Body of pancreas (tissue), 4 donors: ENCODE results near the gene PSG11. TPM values are rescaled to one million over a fixed set of nuclear protein-coding genes. Genes with fewer than 3 reads are reported as not detected.

Experiments
- ATAC-seq: fragments of 150-250 bp; one replicate; pipeline ENCODE4 v1.9.1; 2016
- DNase-seq, 4 donors: peaks; one replicate each; pipeline ENCODE4 v3.0.0-alpha.2; 2019
- H3K27ac ChIP-seq, 4 donors: fragments of 200-600 bp; sonication (generic); 1 replicate in 3 of 4; 2 replicates in 1 of 4; pipeline versions ENCODE4 v1.5.1 to v1.6.1; 2016 to 2019; ENCODE audit warnings: mild to moderate bottlenecking in 1 of 4, mixed read lengths in 1 of 4, moderate library complexity in 1 of 4
- H3K27me3 ChIP-seq, 2 donors: fragments of 200-600 bp; sonication (generic); one replicate each; pipeline ENCODE4 v1.6.0; 2016; ENCODE audit warnings: mild to moderate bottlenecking in 1 of 2
- H3K36me3 ChIP-seq, 2 donors: fragments of 200-600 bp; sonication (generic); replicated peaks in 1 of 2; 2 replicates each; pipeline ENCODE4 v1.5.1; 2016; ENCODE audit warnings: low read depth in 2 of 2; ENCODE audit not compliant: insufficient read depth in 1 of 2
- H3K4me1 ChIP-seq: fragments of 200-600 bp; sonication (generic); one replicate; pipeline ENCODE4 v1.6.0; 2016
- H3K4me3 ChIP-seq, 2 donors: fragments of 200-600 bp; sonication (generic); 1 replicate in 1 of 2; 2 replicates in 1 of 2; pipeline ENCODE4 v1.5.1; 2016 to 2019
- H3K9me3 ChIP-seq, 3 donors: fragments of 200-600 bp; sonication (generic); 1 replicate in 2 of 3; 2 replicates in 1 of 3; pipeline ENCODE4 v1.5.1; 2016
- CTCF ChIP-seq, 7 experiments: fragments of 450-650 bp in 4 of 7; fragments of 200-600 bp in 3 of 7; sonication (generic) in 3 of 7; IDR thresholded peaks; one replicate each; pipeline ENCODE4 v1.5.1; 2016 to 2019; ENCODE audit warnings: antibody characterized with exemption in 7 of 7
- POLR2A ChIP-seq, 3 donors: fragments of 450-650 bp; IDR thresholded peaks; one replicate each; pipeline ENCODE4 v1.6.1; 2016; ENCODE audit warnings: antibody characterized with exemption in 3 of 3, mild to moderate bottlenecking in 2 of 3
- WGBS, 2 donors: methylation state at CpG; one replicate each; pipeline ENCODE4 v1.1.5; 2017; 5-methylcytosine and 5-hydroxymethylcytosine counted together
- intact Hi-C: fragments of 100-400 bp; cut with DNase I; formaldehyde crosslinking; loops from one replicate; pipeline ENCODE4 v1.15.1; 2023
- total RNA-seq, 2 donors: library from RNA; depleted of rRNA; stranded (reverse); fragments of >200 nt; gene quantifications; one replicate each; pipeline ENCODE4 v1.1.0, GENCODE V29; 2016

Gene PSG11
- total RNA-seq, 2 donors from 2014 or later = not detected

- Histone ChIP-seq H3K27ac (no peak overlapping the region), H3K4me3 (no peak overlapping the region), H3K27me3 (no peaks in the 10 kb centered on the region), H3K36me3 (no peaks in the 10 kb centered on the region), H3K9me3 (no peaks in the 10 kb centered on the region), H3K4me1 (no peaks in the 10 kb centered on the region)
- no peak for TF ChIP-seq POLR2A (IDR thresholded peaks at IDR 0.05)
- TF ChIP-seq CTCF (IDR thresholded peaks at IDR 0.05) = no peak
- intact Hi-C loops = no loop called here
- no peak for ATAC-seq
- no peak for DNase-seq
- WGBS, 2 donors = 63 to 69% methylated on average over 2 of the region's 2 CpGs
Measured at GRCh38 chr19:42965176-42965575, 61.1 kb downstream of the PSG11 start.

- no peak overlapping the region for H3K4me3 ChIP-seq
- no peaks in the 10 kb centered on the region for H3K4me1 ChIP-seq
- ATAC-seq (no peak), DNase-seq (no peak)
- H3K27me3 ChIP-seq = no peaks in the 10 kb centered on the region
- H3K9me3 ChIP-seq = no peaks in the 10 kb centered on the region
- H3K36me3 ChIP-seq = no peaks in the 10 kb centered on the region
- 65 to 70% methylated on average over 6 of the region's 6 CpGs for WGBS, 2 donors
- H3K27ac ChIP-seq = no peak overlapping the region
- TF ChIP-seq CTCF (IDR thresholded peaks at IDR 0.05) (no peak), POLR2A (IDR thresholded peaks at IDR 0.05) (no peak)
- intact Hi-C loops = no loop called here
Measured at GRCh38 chr19:42961119-42961518, 65.2 kb downstream of the PSG11 start.

Other genes starting within 250 kb of the PSG11 start
- gene PSG1, start 146.8 kb downstream of the PSG11 start, total RNA-seq = not detected
- gene PSG6, start 108.6 kb downstream of the PSG11 start, total RNA-seq = not detected
- not detected for gene PSG7, start 89.3 kb downstream of the PSG11 start, total RNA-seq
- gene PSG2, start 56.2 kb upstream of the PSG11 start, total RNA-seq = not detected
- gene PSG5, start 160.1 kb upstream of the PSG11 start, total RNA-seq = 1 to 10 TPM in 1 of 2 donors, not detected in 1; 1.3 TPM
- under 1 TPM in 1 of 2 donors, not detected in 1; 0.52 TPM for gene PSG4, start 179.2 kb upstream of the PSG11 start, total RNA-seq
- not detected for gene PSG9, start 243.1 kb upstream of the PSG11 start, total RNA-seq